ENCODE data around the gene KRT36. TPM values are rescaled to one million over a fixed set of nuclear protein-coding genes. Genes with fewer than 3 reads are reported as not detected.

Gene KRT36
- total RNA-seq, 1 experiment from 2014 or later = not detected

DNA sequence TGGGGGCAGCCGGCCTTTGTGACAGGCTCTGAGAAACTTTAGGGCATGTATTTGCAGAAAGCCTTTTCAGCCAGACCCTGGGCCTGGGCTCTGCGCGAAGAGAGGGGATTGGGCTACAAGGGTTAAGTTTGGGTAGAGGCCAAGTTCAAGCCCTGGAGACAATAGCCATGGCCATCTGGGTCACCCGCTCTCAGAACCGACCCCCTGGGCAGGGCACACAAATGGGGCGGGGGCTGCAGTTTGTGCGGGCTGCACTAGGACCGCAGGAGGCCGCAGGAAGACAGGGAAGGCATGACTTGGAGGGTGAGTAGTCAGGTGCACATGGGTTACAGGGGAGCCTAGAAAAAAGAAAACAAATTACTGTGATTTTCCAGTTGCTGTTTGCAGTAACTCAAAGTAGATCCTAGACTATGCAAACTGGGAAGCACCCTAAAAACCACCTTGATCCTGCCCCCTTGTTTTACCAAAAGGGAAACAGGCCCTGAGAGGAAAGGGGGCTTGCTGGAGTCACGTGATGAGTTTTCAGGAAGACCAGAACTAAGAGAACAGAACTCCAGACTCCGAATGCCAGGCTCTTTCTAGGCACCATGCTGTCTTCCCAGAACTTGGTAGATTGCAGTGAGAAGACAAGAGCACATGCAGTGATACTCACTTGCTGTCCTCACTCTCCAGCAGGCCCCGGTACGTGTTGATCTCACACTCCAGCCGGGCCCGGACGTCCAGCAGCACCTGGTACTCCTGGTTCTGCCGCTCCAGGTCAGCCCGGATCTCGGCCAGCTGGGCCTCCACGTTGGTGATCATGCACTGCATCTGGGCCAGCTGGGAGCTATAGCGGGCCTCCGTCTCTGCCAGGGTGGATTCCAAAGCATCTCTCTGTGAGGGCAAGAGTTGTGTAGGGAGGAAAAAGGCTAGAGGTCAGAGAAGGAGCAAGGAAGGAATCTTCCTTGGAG is 12.6 kb downstream of the KRT36 start:
- DNase-seq (ENCODE audit: low spot score) = no peak

- no peak for DNase-seq (ENCODE audit: low spot score)
Observed at GRCh38 chr17:41475421-41475820, 14.3 kb downstream of the KRT36 start.

GRCh38 chr17:41474863-41475262 is 14.8 kb downstream of the KRT36 start:
- DNase-seq (ENCODE audit: low spot score) = peak; percentile 47

DNA sequence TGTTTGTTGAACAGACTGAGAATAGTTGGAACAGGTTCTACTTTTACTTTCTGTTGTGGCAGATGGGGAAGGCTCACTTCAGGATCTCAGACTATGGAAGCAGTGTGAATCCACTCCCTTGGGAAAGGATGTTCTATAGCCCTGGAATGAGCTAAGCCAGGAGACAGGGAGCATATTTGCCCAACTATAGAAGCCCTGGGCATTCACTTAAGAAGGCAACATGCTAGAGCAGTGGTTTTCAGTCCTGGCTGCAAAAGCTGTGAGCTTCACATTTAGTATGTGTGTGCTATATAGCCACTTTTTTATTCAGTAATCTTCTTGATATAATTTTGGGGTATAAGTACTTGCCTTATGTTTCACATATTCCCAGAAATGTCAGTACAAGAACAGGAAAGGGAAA is 21.4 kb downstream of the KRT36 start:
- DNase-seq (ENCODE audit: low spot score) = no peak

DNA sequence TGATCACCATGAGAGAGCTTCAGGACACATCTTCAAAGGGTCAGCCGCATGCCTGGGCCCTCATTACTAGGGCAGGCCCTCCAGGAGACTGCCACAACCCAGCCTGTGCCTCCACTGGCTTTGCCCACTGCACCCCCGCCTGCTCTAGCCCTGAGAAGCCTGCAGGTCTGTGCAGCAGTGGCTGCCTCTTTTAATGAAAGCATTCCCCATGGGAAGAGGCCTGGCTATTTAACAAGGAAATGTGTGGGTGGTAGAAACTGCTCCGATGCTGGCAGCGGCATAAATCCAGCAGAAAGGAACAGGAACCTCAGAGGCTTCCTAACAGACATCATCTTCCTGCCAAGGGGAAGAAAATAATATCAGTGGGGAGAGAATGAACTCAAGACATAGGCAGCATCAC is 22.1 kb downstream of the KRT36 start:
- DNase-seq (ENCODE audit: low spot score) = no peak

DNA sequence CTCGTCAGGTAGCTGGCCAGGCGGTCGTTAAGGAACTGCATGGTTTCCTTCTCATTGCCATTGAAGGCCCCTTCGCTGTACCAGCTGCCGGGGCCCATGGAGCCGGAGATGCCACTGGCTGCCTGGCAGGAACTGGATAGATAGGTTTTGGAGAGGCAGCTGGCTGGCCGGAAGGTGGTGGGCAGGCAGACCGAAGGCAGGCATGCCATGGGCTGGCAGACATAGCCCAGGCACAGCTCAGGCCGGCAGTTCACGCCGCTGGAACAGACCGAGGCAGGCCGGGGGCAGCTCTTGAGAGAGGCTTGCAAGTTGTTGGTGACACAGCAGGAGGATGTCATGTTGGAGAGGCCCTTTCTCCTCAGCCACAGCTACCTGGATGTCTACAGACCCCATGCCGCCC is 22.7 kb downstream of the KRT36 start, which contains the start of gene KRT32:
KRT32 (minus strand) TSS at position 399 of the 400 bp plus-strand sequence; CDS start at position 338, 61 bp downstream.
- DNase-seq (ENCODE audit: low spot score) = no peak

GRCh38 chr17:41464682-41465081 is 25.0 kb downstream of the KRT36 start:
- DNase-seq (ENCODE audit: low spot score) = peak; percentile 99

DNA sequence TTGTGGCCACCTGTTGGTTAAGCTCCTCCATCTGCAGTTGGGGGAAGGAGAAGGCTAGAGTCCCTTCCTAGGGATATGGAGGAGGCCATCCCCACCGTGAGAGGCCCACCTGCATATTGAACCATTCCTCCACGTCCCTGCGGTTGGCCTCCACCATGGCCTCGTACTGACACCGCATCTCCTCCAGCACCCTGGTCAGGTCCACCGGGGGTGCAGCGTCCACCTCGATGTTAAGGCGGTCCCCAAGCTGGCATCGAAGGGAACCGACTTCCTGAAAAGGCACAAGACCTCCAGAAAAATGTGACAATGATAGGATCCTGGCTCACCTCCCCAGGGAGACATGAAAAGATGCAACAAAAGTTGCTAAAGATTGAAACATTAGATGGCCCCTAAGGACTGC is 25.5 kb downstream of the KRT36 start:
- DNase-seq (ENCODE audit: low spot score) = no peak

GRCh38 chr17:41463746-41464145 is 26.0 kb downstream of the KRT36 start:
- DNase-seq (ENCODE audit: low spot score) = peak; percentile 20

- no peak for DNase-seq (ENCODE audit: low spot score)
Observed at GRCh38 chr17:41462705-41463104, 27.0 kb downstream of the KRT36 start.

DNA sequence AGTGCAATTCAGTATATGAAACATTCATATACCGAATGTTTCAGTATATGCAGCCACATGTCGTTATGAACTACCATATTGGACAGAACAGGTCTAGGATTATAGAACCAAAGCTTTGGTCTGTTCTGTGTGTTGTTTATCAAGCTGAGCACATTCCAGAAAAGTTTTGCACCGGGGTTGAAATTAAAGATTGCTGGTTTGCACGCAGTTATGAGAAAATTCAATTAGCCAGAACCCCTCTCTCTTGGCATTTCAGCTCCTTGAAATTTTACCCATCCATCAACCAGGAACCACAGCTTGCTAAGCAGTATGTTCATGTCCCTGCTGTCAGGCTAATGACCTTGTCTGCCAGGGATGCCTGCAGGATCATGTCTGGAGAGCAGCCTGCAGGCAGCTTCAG is 32.0 kb downstream of the KRT36 start:
- DNase-seq (ENCODE audit: low spot score) = no peak

- no peak for DNase-seq (ENCODE audit: low spot score)
Observed at GRCh38 chr17:41456204-41456603, 33.5 kb downstream of the KRT36 start.

- no peak for DNase-seq (ENCODE audit: low spot score)
Observed at GRCh38 chr17:41455236-41455635, 34.5 kb downstream of the KRT36 start.

DNA sequence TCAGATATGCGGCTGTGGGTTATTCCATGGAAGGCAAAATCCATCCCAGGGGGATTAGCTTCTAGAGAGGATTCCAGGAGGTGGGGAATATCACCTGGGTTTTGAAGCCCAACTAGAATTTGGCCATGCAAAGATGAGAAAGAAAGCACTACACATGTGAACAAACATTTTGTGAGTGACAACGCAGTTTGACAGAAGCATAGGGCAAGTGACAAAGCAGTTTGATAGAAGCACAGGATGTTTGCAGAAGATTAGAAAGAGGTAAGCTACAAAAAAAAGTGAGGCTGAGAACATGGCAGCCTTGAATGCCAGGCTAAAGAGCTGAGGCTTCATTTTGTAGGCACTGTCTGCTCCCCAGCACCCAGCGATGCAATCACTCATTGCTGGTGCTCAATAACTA is 36.6 kb downstream of the KRT36 start:
- no peak for DNase-seq (ENCODE audit: low spot score)

GRCh38 chr17:41452281-41452680 is 37.4 kb downstream of the KRT36 start:
- DNase-seq (ENCODE audit: low spot score) = no peak

DNA sequence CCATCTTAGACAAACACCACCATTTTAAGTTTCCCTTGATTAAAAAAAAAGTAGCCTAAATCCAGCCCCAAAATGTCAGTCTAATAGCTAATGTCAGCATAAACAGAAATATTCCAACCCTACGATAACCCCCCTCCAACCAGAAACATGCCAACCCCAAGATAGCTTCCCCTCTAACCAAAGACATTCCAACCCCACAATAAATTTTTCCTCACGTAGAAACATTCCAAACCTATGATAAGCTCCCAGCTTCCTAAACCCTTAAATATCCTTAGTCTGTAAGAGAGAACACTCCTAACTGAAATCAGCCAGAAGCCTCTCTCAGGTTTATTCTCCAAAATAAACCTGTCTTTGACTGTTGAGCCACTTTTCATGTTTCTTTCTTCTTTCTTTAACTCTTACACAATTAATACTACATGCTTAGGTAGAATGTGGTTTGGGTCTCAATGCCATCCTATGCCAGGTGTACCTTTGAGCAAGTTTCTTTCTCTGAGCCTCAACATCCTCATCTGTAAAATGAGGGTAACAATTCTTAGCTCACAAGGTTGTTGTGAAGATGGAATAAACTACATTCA is 38.5 kb downstream of the KRT36 start:
- peak; percentile 50 for DNase-seq (ENCODE audit: low spot score)

GRCh38 chr17:41449008-41449407 is 40.7 kb downstream of the KRT36 start:
- DNase-seq (ENCODE audit: low spot score) = no peak

DNA sequence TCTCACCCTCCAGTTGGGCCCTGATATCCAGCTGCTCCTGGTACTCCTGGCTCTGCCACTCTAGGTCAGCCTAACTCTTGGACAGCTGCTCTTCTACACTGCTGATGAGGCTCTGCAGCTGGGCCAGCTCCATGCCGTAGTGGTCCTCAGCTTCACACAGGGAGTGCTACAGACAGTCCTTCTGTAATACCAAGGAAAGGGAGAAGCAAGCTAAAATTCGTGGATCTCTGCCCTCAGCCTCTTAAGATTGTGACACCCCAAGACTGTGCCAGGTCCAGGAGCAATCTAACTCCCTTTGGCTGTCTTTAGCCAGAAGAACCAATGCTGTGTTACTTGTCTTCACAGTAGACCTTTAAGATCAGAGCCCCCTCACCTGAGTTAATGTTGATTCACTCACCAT is 41.2 kb downstream of the KRT36 start:
- no peak for DNase-seq (ENCODE audit: low spot score)

GRCh38 chr17:41446806-41447205 is 42.9 kb downstream of the KRT36 start:
- peak; percentile 35 for DNase-seq (ENCODE audit: low spot score)

GRCh38 chr17:41444640-41445039 is 45.1 kb downstream of the KRT36 start:
- no peak for DNase-seq (ENCODE audit: low spot score)

DNA sequence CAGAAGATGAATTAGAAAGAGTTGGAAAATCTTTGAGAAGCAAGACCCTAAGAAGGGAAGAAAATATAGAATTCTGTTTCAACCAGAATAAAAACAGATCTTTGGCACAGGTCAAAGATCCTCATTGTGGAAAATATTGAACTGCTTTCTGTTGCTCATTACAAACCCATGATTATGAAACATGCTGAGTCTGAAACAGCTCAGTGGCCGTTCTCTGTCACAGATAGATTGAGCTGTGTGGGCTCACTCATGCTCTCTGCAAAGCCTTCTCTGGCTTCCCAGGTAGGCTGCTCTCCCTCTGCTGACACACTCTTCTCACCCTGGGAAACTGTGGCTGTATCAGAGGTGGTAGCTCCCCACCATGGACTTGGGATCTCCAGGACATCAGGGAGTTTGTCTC is 45.5 kb downstream of the KRT36 start:
- no peak for DNase-seq (ENCODE audit: low spot score)

- peak; percentile 70 for DNase-seq (ENCODE audit: low spot score)
Observed at GRCh38 chr17:41442739-41443138, 47.0 kb downstream of the KRT36 start.

GRCh38 chr17:41440531-41441033 is 49.1 kb downstream of the KRT36 start, which contains the start of gene KRT38:
Gene KRT38 (minus strand): TSS chr17:41440983. CDS start chr17:41440921, 62 bp downstream.
- DNase-seq (ENCODE audit: low spot score) = no peak
